HEK293 (cell line): ENCODE results near the gene CLSTN1.
"Not testable (repeated sequence)": the region's sequence is repeated elsewhere in the genome, so short reads cannot be mapped to it uniquely, and the experiment has no call there.

Experiments used
- CTCF ChIA-PET: fragments of 350-600 bp; formaldehyde crosslinking; extraction: SDS; loops from one replicate; lab custom pipeline; 2021; ENCODE audit warnings: antibody characterized with exemption; lab: Yijun Ruan, JAX
- POLR2A ChIA-PET: fragments of 300-600 bp; formaldehyde crosslinking; extraction: SDS; loops from one replicate; lab custom pipeline; 2020; ENCODE audit warnings: antibody characterized with exemption, inconsistent platforms; lab: Yijun Ruan, JAX
- H3K27ac ChIP-seq: fragments of 200-500 bp; sonication (Bioruptor generic); 2 replicates; pipeline ENCODE4 v1.5.1; 2014; ENCODE audit warnings: low read depth, low read length, control low read depth, inconsistent platforms; ENCODE audit errors: extremely low read depth
- H3K36me3 ChIP-seq, 2 experiments: fragments of 200-500 bp in 1 of 2; sonication (Bioruptor generic) in 1 of 2; 1 replicate in 1 of 2; 2 replicates in 1 of 2; pipeline ENCODE4 v1.5.1; 2014 to 2017; ENCODE audit warnings: inconsistent platforms in 2 of 2, low read length in 2 of 2; ENCODE audit not compliant: control insufficient read depth in 2 of 2, insufficient read depth in 1 of 2
- H3K4me1 ChIP-seq: fragments of 200-500 bp; sonication (Bioruptor generic); 2 replicates; pipeline ENCODE4 v1.5.1; 2014; ENCODE audit warnings: mild to moderate bottlenecking, low read length, inconsistent platforms; ENCODE audit not compliant: control insufficient read depth, insufficient read depth
- H3K4me3 ChIP-seq: 2 replicates; pipeline ENCODE4 v1.5.1; 2011; ENCODE audit warnings: low read depth, mild to moderate bottlenecking, control low read depth, low read length, moderate library complexity
- H3K9me3 ChIP-seq: fragments of 200-500 bp; sonication (Bioruptor generic); 2 replicates; pipeline ENCODE4 v1.5.1; 2014; ENCODE audit warnings: low read depth, low read length, inconsistent platforms; ENCODE audit not compliant: control insufficient read depth, insufficient read depth
- PATZ1 ChIP-seq: fragments of 450-650 bp; formaldehyde crosslinking; IDR thresholded peaks from 2 replicates; pipeline ENCODE4 v1.5.1; 2016; ENCODE audit warnings: missing biosample characterization, missing genetic modification characterization
- ZBTB10 ChIP-seq: fragments of 450-650 bp; formaldehyde crosslinking; IDR thresholded peaks from 2 replicates; pipeline ENCODE4 v1.5.1; 2016; ENCODE audit warnings: missing biosample characterization, missing genetic modification characterization
- ZBTB48 ChIP-seq: fragments of 450-650 bp; formaldehyde crosslinking; IDR thresholded peaks from 2 replicates; pipeline ENCODE4 v1.5.1; 2016; ENCODE audit warnings: missing biosample characterization, missing genetic modification characterization
- ZEB2 ChIP-seq: fragments of 450-650 bp; formaldehyde crosslinking; IDR thresholded peaks from 2 replicates; pipeline ENCODE4 v1.5.1; 2016; ENCODE audit warnings: missing biosample characterization, missing genetic modification characterization
- ZFHX2 ChIP-seq: fragments of 450-650 bp; formaldehyde crosslinking; conservative IDR thresholded peaks from 2 replicates; pipeline ENCODE4 v1.5.1; 2016; ENCODE audit warnings: missing biosample characterization, missing genetic modification characterization
- ZIC2 ChIP-seq: fragments of 450-650 bp; formaldehyde crosslinking; IDR thresholded peaks from 2 replicates; pipeline ENCODE4 v1.5.1; 2016; ENCODE audit warnings: missing biosample characterization, missing genetic modification characterization
- ZNF121 ChIP-seq: fragments of 450-650 bp; formaldehyde crosslinking; IDR thresholded peaks from 2 replicates; pipeline ENCODE4 v1.5.1; 2016; ENCODE audit warnings: missing biosample characterization, missing genetic modification characterization
- ZNF18 ChIP-seq: fragments of 450-650 bp; formaldehyde crosslinking; IDR thresholded peaks from 2 replicates; pipeline ENCODE4 v1.5.1; 2016; ENCODE audit warnings: missing biosample characterization, missing genetic modification characterization
- ZNF302 ChIP-seq: fragments of 450-650 bp; formaldehyde crosslinking; IDR thresholded peaks from 2 replicates; pipeline ENCODE4 v1.5.1; 2016; ENCODE audit warnings: missing biosample characterization, missing genetic modification characterization, low read depth
- ZNF366 ChIP-seq: fragments of 450-650 bp; formaldehyde crosslinking; conservative IDR thresholded peaks from 2 replicates; pipeline ENCODE4 v1.5.1; 2016; ENCODE audit warnings: missing biosample characterization, missing genetic modification characterization
- ZNF558 ChIP-seq: fragments of 450-650 bp; formaldehyde crosslinking; IDR thresholded peaks from 2 replicates; pipeline ENCODE4 v1.5.1; 2016; ENCODE audit warnings: missing biosample characterization, missing genetic modification characterization
- ZNF580 ChIP-seq: fragments of 450-650 bp; formaldehyde crosslinking; IDR thresholded peaks from 2 replicates; pipeline ENCODE4 v1.5.1; 2016; ENCODE audit warnings: missing biosample characterization, missing genetic modification characterization
- ZNF629 ChIP-seq: fragments of 450-650 bp; formaldehyde crosslinking; IDR thresholded peaks from 2 replicates; pipeline ENCODE4 v1.5.1; 2017; ENCODE audit warnings: missing biosample characterization, missing genetic modification characterization
- ZNF692 ChIP-seq: fragments of 450-650 bp; formaldehyde crosslinking; IDR thresholded peaks from 2 replicates; pipeline ENCODE4 v1.5.1; 2016; ENCODE audit warnings: missing biosample characterization, missing genetic modification characterization
- ZNF768 ChIP-seq: fragments of 450-650 bp; formaldehyde crosslinking; IDR thresholded peaks from 2 replicates; pipeline ENCODE4 v1.5.1; 2018; ENCODE audit warnings: missing biosample characterization, mild to moderate bottlenecking, missing genetic modification characterization
- ZSCAN16 ChIP-seq: fragments of 450-650 bp; formaldehyde crosslinking; IDR thresholded peaks from 2 replicates; pipeline ENCODE4 v1.5.1; 2016; ENCODE audit warnings: missing biosample characterization, missing genetic modification characterization

Gene CLSTN1

GRCh38 chr1:9792156-9793042 is 31.4 kb downstream of the CLSTN1 start (continued):
- TF ChIP-seq ZNF18 (tag by site-specific recombination) (peak; percentile 45; the same call in 1 of the 2 replicates), ZNF558 (tag by site-specific recombination) (peak; percentile 85), ZEB2 (tag by site-specific recombination) (peak; percentile 79), ZBTB48 (tag by site-specific recombination) (peak; percentile 95), ZFHX2 (tag by site-specific recombination) (no peak), ZSCAN16 (tag by site-specific recombination) (no peak), ZNF302 (no peak), PATZ1 (peak; percentile 62; the same call in 1 of the 2 replicates), ZNF692 (tag by site-specific recombination) (peak; percentile 29; the same call in 1 of the 2 replicates), ZBTB10 (tag by site-specific recombination) (0 out of 2 replicates have a peak, but pooled peaks have one; percentile 20), ZIC2 (peak; percentile 73), ZNF366 (tag by site-specific recombination) (peak; percentile 29; the same call in 1 of the 2 replicates), ZNF629 (tag by site-specific recombination) (0 out of 2 replicates have a peak, but pooled peaks have one; percentile 54), ZNF768 (tag by site-specific recombination) (no peak)

GRCh38 chr1:9789700-9790099 is 34.1 kb downstream of the CLSTN1 start:
- H3K27ac ChIP-seq, H3K4me3 ChIP-seq, POLR2A ChIA-PET, H3K36me3 ChIP-seq, H3K9me3 ChIP-seq, CTCF ChIA-PET, H3K4me1 ChIP-seq: not testable (repeated sequence)
- TF ChIP-seq ZNF580 (tag by site-specific recombination) (0 out of 2 replicates have a peak, but pooled peaks have one; percentile 11), ZNF121 (tag by site-specific recombination) (peak; percentile 79; the same call in 1 of the 2 replicates)
